SU-DHL-6 (cell line): Measurements from ENCODE around the gene PAM16.

Source experiments
- H2AFZ ChIP-seq: fragments of 200-600 bp; sonication (generic); 2 replicates; pipeline ENCODE4 v1.6.1; 2014; ENCODE audit warnings: low read depth, mild to moderate bottlenecking, moderate library complexity, mixed read lengths, antibody characterized with exemption, low read length; ENCODE audit not compliant: severe bottlenecking
- H3F3A ChIP-seq: fragments of 200-600 bp; shearing (Covaris generic); 2 replicates; pipeline ENCODE4 v1.6.0; 2016; ENCODE audit warnings: antibody characterized with exemption, mild to moderate bottlenecking; ENCODE audit not compliant: insufficient read depth
- H3K27ac ChIP-seq: fragments of 200-600 bp; sonication (generic); 2 replicates; pipeline ENCODE4 v1.5.1; 2016; ENCODE audit warnings: low read depth, mild to moderate bottlenecking, low read length, moderate library complexity, mixed read lengths
- H3K27me3 ChIP-seq: fragments of 200-600 bp; sonication (generic), shearing (Covaris generic); 2 replicates; pipeline ENCODE4 v1.6.0; 2014; ENCODE audit warnings: mild to moderate bottlenecking, low read length
- H3K36me3 ChIP-seq: fragments of 200-600 bp; sonication (generic); 2 replicates; pipeline ENCODE4 v1.6.1; 2014; ENCODE audit warnings: mild to moderate bottlenecking, low read length, mixed read lengths
- H3K4me2 ChIP-seq: fragments of 300-600, 200-600 bp; shearing (Covaris generic), sonication (generic); 2 replicates; pipeline ENCODE4 v1.6.0; 2014; ENCODE audit warnings: low read length, low read depth, mild to moderate bottlenecking; ENCODE audit not compliant: poor library complexity, severe bottlenecking
- H3K4me3 ChIP-seq: fragments of 200-600 bp; sonication (generic); 2 replicates; pipeline ENCODE4 v1.5.1; 2014; ENCODE audit warnings: antibody characterized with exemption, low read length, mild to moderate bottlenecking, mixed read lengths; ENCODE audit not compliant: insufficient read depth, poor library complexity, severe bottlenecking
- H3K79me2 ChIP-seq: fragments of 200-600 bp; sonication (generic); 2 replicates; pipeline ENCODE4 v1.6.1; 2014; ENCODE audit warnings: mild to moderate bottlenecking, low read length, moderate library complexity; ENCODE audit not compliant: insufficient read depth
- H3K9ac ChIP-seq: fragments of 200-600 bp; sonication (generic); 2 replicates; pipeline ENCODE4 v1.7.0; 2014; ENCODE audit warnings: mild to moderate bottlenecking, low read length
- H3K9me2 ChIP-seq: fragments of 200-600 bp; sonication (generic); replicated peaks from 2 replicates; pipeline ENCODE4 v1.6.1; 2014; ENCODE audit warnings: low read length; ENCODE audit not compliant: insufficient read depth
- H3K9me3 ChIP-seq: fragments of 200-600 bp; sonication (generic); 2 replicates; pipeline ENCODE4 v1.6.1; 2014; ENCODE audit warnings: low read length, mixed read lengths; ENCODE audit not compliant: insufficient read depth
- H4K20me1 ChIP-seq: fragments of 200-600 bp; sonication (generic); 2 replicates; pipeline ENCODE4 v1.6.1; 2014; ENCODE audit warnings: low read depth, mild to moderate bottlenecking, antibody characterized with exemption, low read length, moderate library complexity, mixed read lengths
- EZH2phosphoT487 ChIP-seq: fragments of 200-600 bp; sonication (generic), shearing (Covaris generic); conservative IDR thresholded peaks from 2 replicates; pipeline ENCODE4 v1.6.1; 2018; ENCODE audit warnings: mild to moderate bottlenecking, antibody characterized with exemption, low read length, moderate library complexity, mixed read lengths
- TF ChIP-seq, protein P1 (sequence below): fragments of 200-600 bp; sonication (generic); IDR thresholded peaks from one replicate; pipeline ENCODE4 v1.5.1; 2017; ENCODE audit warnings: antibody characterized with exemption, mild to moderate bottlenecking, low read length, moderate library complexity; ENCODE audit not compliant: insufficient read depth, poor library complexity, severe bottlenecking

The PAM16 gene

DNA sequence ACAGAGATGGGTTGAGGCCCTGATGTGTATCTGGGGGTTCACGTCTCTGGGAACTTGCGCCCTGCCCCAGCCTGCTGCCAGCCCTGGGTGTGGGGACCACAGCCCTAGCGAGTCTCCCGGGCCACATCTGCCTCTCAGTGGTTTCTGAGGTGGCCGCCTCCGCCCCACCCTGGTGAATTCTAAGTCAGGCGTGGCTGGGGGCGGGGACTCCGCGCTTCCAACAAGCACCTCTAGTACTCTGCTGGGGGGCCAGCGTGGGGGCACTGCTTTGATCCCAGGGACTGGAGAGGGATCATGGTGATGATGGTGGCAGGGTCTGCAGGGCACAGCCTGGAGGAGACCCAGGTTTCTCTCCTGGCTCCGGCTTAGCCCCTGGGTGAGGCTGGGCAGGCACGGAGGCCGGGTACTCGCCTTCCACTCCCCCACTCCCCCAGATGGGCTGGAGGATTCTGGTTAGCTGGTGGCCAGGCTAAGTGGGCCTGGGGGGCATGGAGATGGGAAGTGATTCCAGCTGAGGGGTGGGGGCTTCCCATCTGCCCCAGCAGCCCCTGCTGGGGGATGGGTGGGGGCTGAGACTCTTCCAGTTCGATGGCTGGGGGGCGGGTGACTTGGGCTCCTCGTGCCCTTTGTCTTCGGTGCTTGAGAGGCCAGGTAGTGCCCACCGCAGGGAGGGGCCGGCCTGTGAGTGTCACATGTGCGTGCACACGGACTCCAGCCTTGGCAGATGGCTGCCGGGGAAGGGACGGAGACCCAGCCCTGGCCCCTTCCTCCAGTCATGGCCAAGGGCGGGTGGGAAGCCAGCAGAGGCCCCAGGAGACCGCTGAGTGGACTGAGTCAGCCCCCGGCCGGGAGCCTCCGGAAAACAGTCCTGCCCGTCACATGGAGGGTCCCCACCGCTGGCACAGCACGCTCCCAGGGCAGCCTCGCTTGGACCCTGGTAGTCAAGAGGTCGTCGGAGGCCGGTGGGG lies 31.4 kb downstream of the PAM16 start:
- Histone ChIP-seq H3K9me2 (no peaks in the 10 kb centered on the region), H3K9me3 (no peaks in the 10 kb centered on the region), H3K4me3 (no peak overlapping the region), H3K27ac (no peak overlapping the region), H3F3A (no peaks in the 10 kb centered on the region), H3K27me3 (no peaks in the 10 kb centered on the region), H3K36me3 (no peaks in the 10 kb centered on the region), H3K4me2 (no peak overlapping the region), H3K9ac (no peak overlapping the region), H4K20me1 (no peaks in the 10 kb centered on the region), H3K79me2 (no peaks in the 10 kb centered on the region), H2AFZ (no peak overlapping the region)
- TF ChIP-seq, protein P1, sequence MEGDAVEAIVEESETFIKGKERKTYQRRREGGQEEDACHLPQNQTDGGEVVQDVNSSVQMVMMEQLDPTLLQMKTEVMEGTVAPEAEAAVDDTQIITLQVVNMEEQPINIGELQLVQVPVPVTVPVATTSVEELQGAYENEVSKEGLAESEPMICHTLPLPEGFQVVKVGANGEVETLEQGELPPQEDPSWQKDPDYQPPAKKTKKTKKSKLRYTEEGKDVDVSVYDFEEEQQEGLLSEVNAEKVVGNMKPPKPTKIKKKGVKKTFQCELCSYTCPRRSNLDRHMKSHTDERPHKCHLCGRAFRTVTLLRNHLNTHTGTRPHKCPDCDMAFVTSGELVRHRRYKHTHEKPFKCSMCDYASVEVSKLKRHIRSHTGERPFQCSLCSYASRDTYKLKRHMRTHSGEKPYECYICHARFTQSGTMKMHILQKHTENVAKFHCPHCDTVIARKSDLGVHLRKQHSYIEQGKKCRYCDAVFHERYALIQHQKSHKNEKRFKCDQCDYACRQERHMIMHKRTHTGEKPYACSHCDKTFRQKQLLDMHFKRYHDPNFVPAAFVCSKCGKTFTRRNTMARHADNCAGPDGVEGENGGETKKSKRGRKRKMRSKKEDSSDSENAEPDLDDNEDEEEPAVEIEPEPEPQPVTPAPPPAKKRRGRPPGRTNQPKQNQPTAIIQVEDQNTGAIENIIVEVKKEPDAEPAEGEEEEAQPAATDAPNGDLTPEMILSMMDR = no peak

DNA sequence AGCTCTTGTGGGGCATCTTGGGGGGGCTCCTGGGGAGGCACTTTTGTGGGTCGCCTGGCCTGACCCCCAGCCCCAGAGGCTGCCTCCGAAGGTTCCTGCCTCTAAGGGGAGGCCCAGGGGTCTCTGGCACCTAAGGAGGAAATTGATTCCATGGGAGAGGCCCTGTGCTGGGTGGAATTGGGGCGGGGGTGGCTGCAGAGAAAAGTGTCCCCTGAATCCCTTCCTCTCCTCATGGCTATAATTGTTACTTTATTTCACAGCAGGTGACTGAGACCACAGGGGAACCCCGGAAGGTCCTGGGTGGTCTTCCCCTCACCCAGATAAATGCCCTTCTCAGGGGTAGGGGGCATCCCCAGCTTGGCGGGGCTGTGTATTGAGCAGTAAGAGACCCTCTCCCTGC lies 32.2 kb downstream of the PAM16 start:
- Histone ChIP-seq H3K9ac (no peak overlapping the region), H3K9me3 (no peaks in the 10 kb centered on the region), H3K27me3 (no peaks in the 10 kb centered on the region), H3K79me2 (no peaks in the 10 kb centered on the region), H3F3A (no peaks in the 10 kb centered on the region), H3K36me3 (no peaks in the 10 kb centered on the region), H3K9me2 (no peaks in the 10 kb centered on the region), H3K4me2 (no peak overlapping the region), H2AFZ (no peak overlapping the region), H4K20me1 (no peaks in the 10 kb centered on the region), H3K27ac (no peak overlapping the region), H3K4me3 (no peak overlapping the region)
- no peak for TF ChIP-seq EZH2phosphoT487
- TF ChIP-seq, protein P1 = no peak

DNA sequence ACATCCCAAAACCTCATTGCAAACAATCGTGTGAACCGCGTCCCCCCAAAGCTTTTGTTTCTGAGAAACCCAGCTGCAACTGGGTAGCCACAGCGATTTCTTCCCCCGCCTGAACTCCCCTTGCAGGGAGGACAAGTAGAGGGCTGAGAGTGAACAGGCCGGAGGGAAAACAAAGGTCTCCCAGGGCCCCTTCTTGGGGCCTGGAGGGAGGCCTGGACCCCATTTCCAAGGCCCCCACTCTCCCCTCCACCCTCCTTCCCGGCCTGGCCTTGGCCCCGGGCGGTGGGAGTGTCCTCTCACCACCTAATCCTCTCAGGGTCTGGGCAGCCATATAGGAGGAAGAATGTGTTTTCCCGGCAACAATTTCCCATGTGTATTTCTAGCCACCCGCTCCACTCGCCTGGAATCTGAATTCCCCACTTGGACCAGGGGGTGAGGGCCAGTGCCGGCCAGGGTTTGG lies 32.6 kb downstream of the PAM16 start:
- Histone ChIP-seq H3K9me3 (no peaks in the 10 kb centered on the region), H3K27ac (no peak overlapping the region), H3F3A (no peaks in the 10 kb centered on the region), H3K36me3 (no peaks in the 10 kb centered on the region), H3K4me2 (no peak overlapping the region), H3K4me3 (no peak overlapping the region), H2AFZ (no peak overlapping the region), H3K79me2 (no peaks in the 10 kb centered on the region), H3K9ac (no peak overlapping the region), H3K9me2 (no peaks in the 10 kb centered on the region), H3K27me3 (no peaks in the 10 kb centered on the region), H4K20me1 (no peaks in the 10 kb centered on the region)
- TF ChIP-seq, protein P1 = no peak
- TF ChIP-seq EZH2phosphoT487 = no peak
